Upper lobe of left lung (tissue), 6 donors: Measurements from ENCODE around the gene RAP2C. TPM values are rescaled to one million over a fixed set of nuclear protein-coding genes. Genes with fewer than 3 reads are reported as not detected.

Experiments
- ATAC-seq, 2 donors: fragments of 200-7000 bp; cut with Tn5 transposase; one replicate each; pipeline ENCODE4 v1.9.1; 2022; ENCODE audit warnings: mild to moderate bottlenecking in 2 of 2, moderate library complexity in 2 of 2; ENCODE audit not compliant: low FRiP score in 2 of 2
- DNase-seq, 2 donors: peaks; one replicate each; pipeline ENCODE4 v3.0.0-alpha.2; 2019 to 2020
- H3K27ac ChIP-seq, 4 donors: fragments of 200-600 bp; sonication (generic); one replicate each; pipeline ENCODE4 v1.5.1; 2016 to 2019
- H3K27me3 ChIP-seq, 4 donors: fragments of 200-600 bp; sonication (generic); one replicate each; pipeline ENCODE4 v1.5.1; 2017 to 2019
- H3K36me3 ChIP-seq, 4 donors: fragments of 200-600 bp; sonication (generic); one replicate each; pipeline ENCODE4 v1.5.1; 2016 to 2019
- H3K4me1 ChIP-seq, 4 donors: fragments of 200-600 bp; sonication (generic); one replicate each; pipeline ENCODE4 v1.5.1; 2018 to 2019
- H3K4me3 ChIP-seq, 4 donors: fragments of 200-600 bp; sonication (generic); one replicate each; pipeline ENCODE4 v1.5.1; 2017 to 2019; ENCODE audit warnings: mild to moderate bottlenecking in 2 of 4, moderate library complexity in 1 of 4
- H3K9me3 ChIP-seq, 4 donors: fragments of 200-600 bp; sonication (generic); one replicate each; pipeline ENCODE4 v1.5.1; 2018 to 2019
- EP300 ChIP-seq, 4 donors: sonication (generic); formaldehyde crosslinking; IDR thresholded peaks; one replicate each; pipeline ENCODE4 v1.5.1; 2017; ENCODE audit warnings: antibody characterized with exemption in 4 of 4, control low read depth in 2 of 4
- POLR2A ChIP-seq, 4 donors: fragments of 450-650 bp; IDR thresholded peaks; one replicate each; pipeline ENCODE4 v1.5.1; 2016 to 2017; ENCODE audit warnings: antibody characterized with exemption in 4 of 4, mild to moderate bottlenecking in 2 of 4
- POLR2AphosphoS5 ChIP-seq, 2 donors: sonication (generic); formaldehyde crosslinking; IDR thresholded peaks; one replicate each; pipeline ENCODE4 v1.5.1; 2017; ENCODE audit warnings: antibody characterized with exemption in 2 of 2
- WGBS, 2 donors: methylation state at CpG; one replicate each; pipeline ENCODE4 v1.1.5; 2017 to 2018; 5-methylcytosine and 5-hydroxymethylcytosine counted together
- total RNA-seq, 6 donors: library from RNA; depleted of rRNA in 4 of 6; stranded (reverse); fragments of >200 nt in 4 of 6; gene quantifications; one replicate each; pipeline versions ENCODE4 v1.1.0 to v1.2.1, GENCODE V29; 2016 to 2021
- TF ChIP-seq, protein P1 (sequence below), 6 experiments: fragments of 450-650 bp in 4 of 6; fragments of 200-600 bp in 2 of 6; sonication (generic) in 2 of 6; IDR thresholded peaks; one replicate each; pipeline ENCODE4 v1.5.1; 2016 to 2019; ENCODE audit warnings: antibody characterized with exemption in 6 of 6
- donor health status: DM: no; HTN: no; CAD: no; lungs with moderate emphysema.
- donor health status: DM: no; HTN: yes; CAD: no; lungs with severe emphysema.

RAP2C gene
- total RNA-seq, 6 donors from 2014 or later, result 13.5 to 27.2 (median 22.0) TPM

DNA sequence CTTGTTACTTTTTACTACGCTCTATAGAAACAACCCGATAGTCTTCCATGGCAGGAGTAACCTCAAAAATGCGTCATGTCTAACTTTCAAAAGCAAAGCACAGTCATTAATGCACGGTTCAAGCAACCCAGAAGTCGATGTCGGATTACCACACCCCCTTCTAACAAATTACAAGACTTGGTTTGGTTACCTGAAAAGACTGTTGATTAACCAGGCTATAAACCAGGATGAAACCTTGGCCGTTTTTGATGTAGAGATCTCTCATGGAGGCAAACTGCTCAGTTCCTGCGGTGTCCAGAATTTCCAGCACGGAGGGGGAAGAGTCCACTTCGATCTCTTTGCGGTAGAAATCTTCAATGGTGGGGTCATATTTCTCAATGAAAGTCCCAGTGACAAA, 2.4 kb downstream of the RAP2C start:
- ATAC-seq (peak in 1 of 2 donors; percentile 16), DNase-seq (no peak)
- TF ChIP-seq POLR2AphosphoS5 (IDR thresholded peaks at IDR 0.05) (no peak), EP300 (IDR thresholded peaks at IDR 0.05) (no peak), POLR2A (IDR thresholded peaks at IDR 0.05) (no peak)
- TF ChIP-seq, protein P1, sequence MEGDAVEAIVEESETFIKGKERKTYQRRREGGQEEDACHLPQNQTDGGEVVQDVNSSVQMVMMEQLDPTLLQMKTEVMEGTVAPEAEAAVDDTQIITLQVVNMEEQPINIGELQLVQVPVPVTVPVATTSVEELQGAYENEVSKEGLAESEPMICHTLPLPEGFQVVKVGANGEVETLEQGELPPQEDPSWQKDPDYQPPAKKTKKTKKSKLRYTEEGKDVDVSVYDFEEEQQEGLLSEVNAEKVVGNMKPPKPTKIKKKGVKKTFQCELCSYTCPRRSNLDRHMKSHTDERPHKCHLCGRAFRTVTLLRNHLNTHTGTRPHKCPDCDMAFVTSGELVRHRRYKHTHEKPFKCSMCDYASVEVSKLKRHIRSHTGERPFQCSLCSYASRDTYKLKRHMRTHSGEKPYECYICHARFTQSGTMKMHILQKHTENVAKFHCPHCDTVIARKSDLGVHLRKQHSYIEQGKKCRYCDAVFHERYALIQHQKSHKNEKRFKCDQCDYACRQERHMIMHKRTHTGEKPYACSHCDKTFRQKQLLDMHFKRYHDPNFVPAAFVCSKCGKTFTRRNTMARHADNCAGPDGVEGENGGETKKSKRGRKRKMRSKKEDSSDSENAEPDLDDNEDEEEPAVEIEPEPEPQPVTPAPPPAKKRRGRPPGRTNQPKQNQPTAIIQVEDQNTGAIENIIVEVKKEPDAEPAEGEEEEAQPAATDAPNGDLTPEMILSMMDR (IDR thresholded peaks at IDR 0.05), result no peak
- no peaks in the 10 kb centered on the region for H3K9me3 ChIP-seq
- no peaks in the 10 kb centered on the region for H3K27me3 ChIP-seq
- peaks cover 5 to 30% (median 11%) of the 10 kb centered on the region in 4 donors for H3K4me1 ChIP-seq
- peak overlapping the region; percentile 15 to 83 (median 73) for H3K4me3 ChIP-seq
- H3K27ac ChIP-seq, result peak overlapping the region; percentile 98 to 99 (median 98)
- 0 to 34% methylated on average over 9 to 11 of the region's 11 CpGs for WGBS, 2 donors
- no peaks in the 10 kb centered on the region for H3K36me3 ChIP-seq

DNA sequence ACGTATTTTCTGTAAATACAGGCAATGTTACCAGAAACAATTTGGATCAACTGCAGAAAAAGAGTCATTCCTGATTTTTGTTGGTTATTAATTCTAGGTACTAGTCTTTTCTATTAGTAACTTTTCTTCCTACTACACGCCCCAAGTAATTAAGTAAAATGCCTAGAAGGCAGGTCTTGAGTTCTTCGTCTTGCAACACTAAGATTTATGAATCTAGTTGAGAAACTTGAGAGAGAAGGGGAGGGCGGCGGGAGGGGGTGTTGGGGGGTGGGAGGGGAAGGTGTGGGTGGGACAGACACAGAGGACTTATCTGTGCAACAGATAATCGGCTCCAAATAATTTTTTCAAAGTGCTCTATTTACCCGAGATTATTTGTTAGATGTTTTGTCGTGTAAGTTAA, 3.0 kb downstream of the RAP2C start:
- H3K9me3 ChIP-seq, result no peaks in the 10 kb centered on the region
- H3K36me3 ChIP-seq, result no peaks in the 10 kb centered on the region
- H3K27ac ChIP-seq, result peak overlapping the region; percentile 98 to 99 (median 98)
- WGBS, 2 donors, result 1 to 30% methylated on average over 7 to 8 of the region's 8 CpGs
- no peak for ATAC-seq
- H3K4me3 ChIP-seq, result peak overlapping the region in 3 of 4 donors; percentile 73 to 83 (median 73)
- peaks cover 5 to 30% (median 11%) of the 10 kb centered on the region in 4 donors for H3K4me1 ChIP-seq
- TF ChIP-seq POLR2A (IDR thresholded peaks at IDR 0.05), result no peak
- TF ChIP-seq POLR2AphosphoS5 (IDR thresholded peaks at IDR 0.05), result no peak
- no peak for TF ChIP-seq EP300 (IDR thresholded peaks at IDR 0.05)
- TF ChIP-seq, protein P1 (IDR thresholded peaks at IDR 0.05), result no peak
- H3K27me3 ChIP-seq, result no peaks in the 10 kb centered on the region
- DNase-seq, result no peak

DNA sequence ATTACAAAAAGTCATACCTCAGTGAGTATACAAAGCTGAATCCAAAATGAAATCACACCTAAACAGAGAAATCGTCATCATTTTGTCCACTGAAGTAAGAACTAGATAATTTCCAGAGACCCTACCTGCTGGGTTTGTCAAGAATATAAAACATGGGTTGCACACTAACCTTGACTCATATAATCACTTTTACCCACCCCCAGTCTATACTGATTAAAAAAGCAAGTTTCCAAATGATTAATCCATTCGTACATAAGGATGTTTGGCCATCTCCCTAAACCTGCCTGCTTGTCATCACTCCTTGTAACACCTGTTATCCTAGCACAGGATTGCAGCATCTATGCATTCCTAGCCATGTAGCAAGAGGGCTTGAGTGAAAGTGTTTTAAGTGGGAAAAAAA, 4.7 kb downstream of the RAP2C start:
- H3K4me3 ChIP-seq, result no peak overlapping the region
- no peak for DNase-seq
- H3K27ac ChIP-seq, result no peak overlapping the region
- no peak for ATAC-seq
- 62 to 74% methylated on average over 2 of the region's 2 CpGs for WGBS, 2 donors
- peaks cover 5 to 27% (median 10%) of the 10 kb centered on the region in 4 donors for H3K4me1 ChIP-seq
- no peaks in the 10 kb centered on the region for H3K27me3 ChIP-seq
- TF ChIP-seq POLR2AphosphoS5 (IDR thresholded peaks at IDR 0.05) (no peak), POLR2A (IDR thresholded peaks at IDR 0.05) (no peak), EP300 (IDR thresholded peaks at IDR 0.05) (no peak)
- TF ChIP-seq, protein P1 (IDR thresholded peaks at IDR 0.05), result no peak
- H3K36me3 ChIP-seq, result no peaks in the 10 kb centered on the region
- no peaks in the 10 kb centered on the region for H3K9me3 ChIP-seq

DNA sequence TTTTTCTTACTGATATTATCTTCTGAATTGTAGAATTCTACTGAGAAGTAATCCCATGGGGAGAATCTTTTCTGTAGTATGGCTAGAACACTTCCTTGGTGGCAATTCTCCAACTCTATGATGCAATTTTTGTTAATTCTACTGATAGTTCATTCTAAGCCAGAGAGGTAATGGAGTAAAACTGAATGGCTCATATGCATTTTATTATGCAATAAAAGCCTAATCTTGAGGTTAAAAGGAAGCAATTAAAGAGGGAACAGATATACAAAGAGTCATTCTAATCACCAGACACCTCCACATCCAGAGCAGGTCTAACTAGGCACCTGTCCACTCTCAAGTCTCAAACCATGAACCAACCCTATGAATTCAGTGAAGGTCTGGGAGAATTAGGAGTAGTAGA, 9.7 kb downstream of the RAP2C start:
- DNase-seq, result no peak
- TF ChIP-seq, protein P1 (IDR thresholded peaks at IDR 0.05), result no peak
- TF ChIP-seq POLR2A (IDR thresholded peaks at IDR 0.05) (no peak), POLR2AphosphoS5 (IDR thresholded peaks at IDR 0.05) (no peak), EP300 (IDR thresholded peaks at IDR 0.05) (no peak)
- Histone ChIP-seq H3K27ac (no peak overlapping the region), H3K27me3 (no peaks in the 10 kb centered on the region), H3K36me3 (peaks cover 0 to 3% (median 0%) of the 10 kb centered on the region in 4 donors), H3K4me3 (no peak overlapping the region), H3K4me1 (peaks cover 0 to 9% (median 2%) of the 10 kb centered on the region in 4 donors), H3K9me3 (no peaks in the 10 kb centered on the region)
- no peak for ATAC-seq

DNA sequence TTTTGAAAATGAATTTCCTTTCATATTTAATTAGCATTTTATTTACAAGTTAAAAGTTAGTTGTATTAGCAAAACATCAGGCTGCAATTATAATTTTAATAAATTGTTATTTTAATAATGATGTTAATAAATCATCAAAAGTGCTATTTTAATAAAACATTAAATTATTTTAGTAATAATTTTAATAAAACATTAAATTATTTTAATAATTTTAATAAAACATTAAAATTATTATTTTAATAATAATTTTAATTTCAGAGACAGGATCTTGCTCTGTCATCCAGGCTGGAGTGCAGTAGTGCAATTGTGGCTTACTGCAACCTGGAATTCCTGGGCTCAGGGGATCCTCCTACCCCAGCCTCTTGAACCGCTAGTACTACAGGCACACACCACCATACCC, 10.8 kb downstream of the RAP2C start:
- Histone ChIP-seq H3K36me3 (peaks cover 0 to 3% (median 0%) of the 10 kb centered on the region in 4 donors), H3K9me3 (no peaks in the 10 kb centered on the region), H3K27me3 (no peaks in the 10 kb centered on the region), H3K4me1 (peaks cover 0 to 7% (median 2%) of the 10 kb centered on the region in 4 donors), H3K27ac (no peak overlapping the region), H3K4me3 (no peak overlapping the region)
- WGBS, 2 donors, result 85 to 93% methylated on average over 1 of the region's 1 CpG
- no peak for ATAC-seq
- DNase-seq, result no peak
- TF ChIP-seq POLR2AphosphoS5 (IDR thresholded peaks at IDR 0.05) (no peak), EP300 (IDR thresholded peaks at IDR 0.05) (no peak), POLR2A (IDR thresholded peaks at IDR 0.05) (no peak)
- TF ChIP-seq, protein P1 (IDR thresholded peaks at IDR 0.05), result no peak
